Psoas muscle (tissue), 8 donors: Measurements from ENCODE around the gene SMIM3. TPM values are rescaled to one million over a fixed set of nuclear protein-coding genes. Genes with fewer than 3 reads are reported as not detected.
"Not testable (repeated sequence)": the region's sequence is repeated elsewhere in the genome, so short reads cannot be mapped to it uniquely, and the experiment has no call there.

Experiments used
- ATAC-seq, 4 donors: fragments of 200-7000 bp; cut with Tn5 transposase; one replicate each; pipeline ENCODE4 v1.9.1; 2020; ENCODE audit warnings: moderate library complexity in 3 of 4, mild to moderate bottlenecking in 2 of 4
- DNase-seq, 2 donors: peaks; one replicate each; pipeline ENCODE4 v3.0.0-alpha.2; 2020
- H3K27ac ChIP-seq: fragments of 200-600 bp; one replicate; pipeline ENCODE4 v1.8.0; 2022
- H3K27me3 ChIP-seq, 3 donors: fragments of 200-600 bp in 1 of 3; one replicate each; pipeline versions ENCODE4 v1.6.1 to v1.8.0; 2013 to 2022; ENCODE audit warnings: low read length in 2 of 3, mild to moderate bottlenecking in 2 of 3, moderate library complexity in 1 of 3; ENCODE audit not compliant: insufficient read depth in 3 of 3
- H3K36me3 ChIP-seq, 2 donors: fragments of 200-600 bp in 1 of 2; one replicate each; pipeline versions ENCODE4 v1.6.1 to v1.8.0; 2013 to 2022; ENCODE audit warnings: low read depth in 1 of 2, mild to moderate bottlenecking in 1 of 2, moderate library complexity in 1 of 2; ENCODE audit not compliant: insufficient read depth in 1 of 2
- H3K4me1 ChIP-seq: fragments of 200-600 bp; one replicate; pipeline ENCODE4 v1.8.0; 2022
- H3K4me3 ChIP-seq: fragments of 200-600 bp; one replicate; pipeline ENCODE4 v1.8.0; 2022; ENCODE audit warnings: mild to moderate bottlenecking
- H3K9me3 ChIP-seq: fragments of 200-600 bp; one replicate; pipeline ENCODE4 v1.8.0; 2022
- CTCF ChIP-seq: fragments of 200-600 bp; IDR thresholded peaks from one replicate; pipeline ENCODE4 v1.8.0; 2022; ENCODE audit warnings: antibody characterized with exemption
- WGBS, 3 donors: extraction: QIAGEN DNeasy Blood & Tissue Kit; methylation state at CpG; one replicate each; pipeline versions ENCODE4 v1.1.6 to v1.1.7; 2013; 5-methylcytosine and 5-hydroxymethylcytosine counted together
- intact Hi-C, 2 donors: fragments of 100-400 bp; cut with DNase I; formaldehyde crosslinking; loops; one replicate each; pipeline versions ENCODE4 v1.11.0 to v1.14.2; 2022
- polyA plus RNA-seq, 3 donors: library from polyadenylated mRNA; stranded (reverse); fragments of 200-250 nt; gene quantifications; one replicate each; pipeline ENCODE4 v1.2.3, GENCODE V29; 2013
- total RNA-seq, 4 donors: library from RNA; stranded (reverse); fragmentation: NEBNext Ultra II Directional in 2 of 4; extraction: Animal tissue kit (Norgen Biotek cat#: 25700) in 2 of 4; gene quantifications; one replicate each; pipeline versions ENCODE4 v1.2.1 to v1.2.4, GENCODE V29; 2021 to 2023
- donor health status: healthy with polysubstance abuse.
- donor health status: DM: no; HTN: no; CAD: no; lungs with moderate emphysema.
- donor health status: Bipolar disorder and iron deficiency.
- donor health status: healthy.
- donor health status: DM: yes; HTN: yes; CAD: no.
- donor health status: DM: no; HTN: no; CAD: no.
- donor health status: DM: no; HTN: no; CAD: no.
- donor health status: DM: yes; HTN: yes; CAD: no.

SMIM3 gene
- total and polyA plus RNA-seq, 7 donors: 6.4 to 25.5 (median 7.0) TPM

DNA sequence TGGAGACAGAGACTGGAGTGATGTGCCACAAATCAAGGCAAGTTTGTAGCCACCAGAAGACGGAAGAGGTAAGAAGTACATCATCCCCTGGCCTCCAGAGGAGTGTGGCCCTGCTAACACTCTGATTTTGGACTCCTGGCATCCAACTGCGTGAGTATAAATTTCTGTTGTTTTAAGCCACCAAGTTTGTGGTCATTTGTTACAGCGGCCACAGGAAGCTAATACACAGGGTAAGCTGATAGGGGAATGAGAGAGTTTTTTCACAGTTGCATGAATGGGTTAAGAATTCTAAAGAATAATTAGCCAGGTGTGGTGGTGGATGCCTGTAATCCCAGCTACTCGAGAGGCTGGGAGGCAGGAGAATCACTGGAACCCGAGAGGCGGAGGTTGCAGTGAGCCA lies 25.8 kb downstream of the SMIM3 start:
- H3K4me3 ChIP-seq: no peak overlapping the region
- no peaks in the 10 kb centered on the region for H3K4me1 ChIP-seq
- H3K27ac ChIP-seq: no peak overlapping the region
- no peaks in the 10 kb centered on the region for H3K36me3 ChIP-seq
- H3K27me3 ChIP-seq: peaks cover 0 to 6% (median 0%) of the 10 kb centered on the region in 3 donors
- intact Hi-C loops: loop anchor here (5.0 kb wide), 2 partner anchors 43 to 358 kb away; partner anchors contain the start of gene IRGM (in 1 of the 2)
- H3K9me3 ChIP-seq: no peaks in the 10 kb centered on the region
- 90 to 93% (median 90%) methylated on average over 6 of the region's 6 CpGs for WGBS, 3 donors
- ATAC-seq: no peak
- TF ChIP-seq CTCF: no peak
- DNase-seq: no peak

DNA sequence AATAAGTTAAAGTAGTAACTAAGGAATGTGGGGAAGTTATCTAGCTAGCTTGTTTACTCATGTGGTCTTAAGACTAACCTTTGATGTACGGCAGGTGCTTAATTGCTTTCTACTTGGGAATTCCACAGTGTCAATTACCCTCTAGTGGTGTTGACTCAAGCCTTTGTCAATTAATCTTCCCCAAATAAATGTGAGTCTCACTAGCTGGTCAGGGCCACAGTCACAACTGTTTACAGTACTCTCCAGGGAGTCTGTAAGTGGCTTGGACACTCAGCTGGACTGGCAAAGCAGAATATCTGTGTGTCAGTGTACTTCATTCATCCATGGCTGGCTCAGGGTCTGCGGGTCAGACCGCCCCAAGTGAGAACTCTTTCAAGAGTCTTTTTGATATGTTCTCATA lies 30.8 kb downstream of the SMIM3 start:
- Histone ChIP-seq H3K27me3 (peaks cover 0 to 2% (median 0%) of the 10 kb centered on the region in 3 donors), H3K36me3 (no peaks in the 10 kb centered on the region), H3K4me3 (no peak overlapping the region), H3K9me3 (no peaks in the 10 kb centered on the region), H3K4me1 (no peaks in the 10 kb centered on the region), H3K27ac (no peak overlapping the region)
- whole genome bisulfite sequencing, 3 donors: 82 to 86% (median 84%) methylated on average over 3 of the region's 3 CpGs
- intact Hi-C loops: no loop called here
- ATAC-seq (no peak), DNase-seq (no peak)
- TF ChIP-seq CTCF: no peak

GRCh38 chr5:150815010-150815409 lies 36.5 kb downstream of the SMIM3 start:
- Histone ChIP-seq H3K4me1 (no peaks in the 10 kb centered on the region), H3K4me3 (no peak overlapping the region), H3K9me3 (peaks cover 4% of the 10 kb centered on the region), H3K27ac (no peak overlapping the region), H3K36me3 (no peaks in the 10 kb centered on the region), H3K27me3 (no peaks in the 10 kb centered on the region)
- no peak for ATAC-seq
- intact Hi-C loops: no loop called here
- DNase-seq: no peak
- no peak for TF ChIP-seq CTCF

DNA sequence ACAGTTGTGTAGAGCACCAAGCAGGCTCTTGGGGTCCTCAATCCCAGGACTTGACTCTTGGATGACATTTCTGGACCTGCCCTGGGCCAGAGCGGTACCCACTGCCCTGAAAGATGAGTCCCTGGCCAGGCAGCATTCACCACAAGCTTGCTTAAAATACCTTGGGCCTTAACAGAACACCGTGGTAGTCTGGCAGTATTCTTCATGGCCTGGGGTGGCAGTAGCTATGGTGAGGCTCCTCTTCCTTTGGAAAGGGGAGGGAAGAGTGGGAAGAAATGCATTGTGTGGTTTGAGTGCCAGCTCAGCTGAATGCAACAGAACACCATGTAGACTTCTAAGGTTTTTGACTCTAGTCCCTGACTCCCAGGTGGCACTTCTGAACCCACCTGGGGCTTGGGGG lies 38.4 kb downstream of the SMIM3 start:
- intact Hi-C loops: no loop called here
- Histone ChIP-seq H3K27me3 (no peaks in the 10 kb centered on the region), H3K9me3 (peaks cover 4% of the 10 kb centered on the region), H3K4me1 (no peaks in the 10 kb centered on the region), H3K4me3 (no peak overlapping the region), H3K27ac (no peak overlapping the region), H3K36me3 (no peaks in the 10 kb centered on the region)
- no peak for DNase-seq
- TF ChIP-seq CTCF: no peak
- no peak for ATAC-seq
- 76 to 89% (median 82%) methylated on average over 2 of the region's 2 CpGs for WGBS, 3 donors

DNA sequence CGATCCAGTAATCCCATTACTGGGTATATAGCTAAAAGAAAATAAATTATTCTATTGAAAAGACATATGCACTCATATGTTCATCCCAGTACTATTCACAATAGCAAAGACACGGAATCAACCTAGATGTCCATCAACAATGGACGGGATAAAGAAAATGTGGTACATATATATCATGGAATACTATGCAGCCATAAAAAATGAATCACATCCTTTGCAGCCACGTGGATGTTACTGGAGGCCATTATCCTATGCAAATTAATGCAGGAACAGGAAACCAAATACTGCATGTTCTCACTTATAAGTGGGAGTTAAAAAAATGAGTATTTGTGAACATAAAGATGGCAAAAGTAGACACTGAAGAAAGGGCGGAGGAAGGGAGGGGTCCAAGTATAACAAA lies 51.2 kb downstream of the SMIM3 start:
- no peak overlapping the region for H3K4me3 ChIP-seq
- H3K27me3 ChIP-seq: no peaks in the 10 kb centered on the region
- H3K36me3 ChIP-seq: no peaks in the 10 kb centered on the region
- no peak for DNase-seq
- peaks cover 19% of the 10 kb centered on the region for H3K9me3 ChIP-seq
- no peaks in the 10 kb centered on the region for H3K4me1 ChIP-seq
- 70 to 74% (median 73%) methylated on average over 5 of the region's 5 CpGs for WGBS, 3 donors
- ATAC-seq: no peak
- TF ChIP-seq CTCF: no peak
- no peak overlapping the region for H3K27ac ChIP-seq
- intact Hi-C loops: no loop called here

DNA sequence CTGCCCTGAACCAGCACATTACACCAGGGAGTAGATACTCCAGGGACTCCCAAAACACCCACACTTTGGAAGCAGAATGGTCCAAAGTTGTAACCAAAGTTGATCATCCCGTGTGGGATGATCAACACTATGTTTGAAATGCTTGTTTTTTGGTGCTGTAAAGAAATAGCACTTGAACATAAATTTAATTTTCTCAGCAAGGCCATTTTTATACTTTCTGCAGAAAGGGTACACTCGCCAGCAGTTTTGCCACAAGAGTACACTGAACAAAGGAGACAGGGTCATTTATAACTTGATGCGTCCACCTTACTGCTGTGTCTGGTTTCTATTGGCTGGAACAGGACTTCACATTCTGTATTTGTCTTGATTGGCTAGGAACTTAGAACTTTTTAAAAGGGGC lies 53.3 kb downstream of the SMIM3 start:
- H3K4me1 ChIP-seq, H3K4me3 ChIP-seq, intact Hi-C loops, ATAC-seq, H3K27ac ChIP-seq, H3K27me3 ChIP-seq, DNase-seq, H3K36me3 ChIP-seq: not testable (repeated sequence)
- WGBS, 3 donors: 73 to 86% (median 80%) methylated on average over 3 of the region's 3 CpGs
- H3K9me3 ChIP-seq: peaks cover 19% of the 10 kb centered on the region
